CD4-positive, alpha-beta T cell treated with Interleukin-1 beta for 1 hour (primary cell): ENCODE results near the gene ABLIM2.

Experiments
- DNase-seq, 2 donors: peaks; one replicate each; pipeline ENCODE4 v3.0.0-alpha.2; 2020 to 2022

The ABLIM2 gene

GRCh38 chr4:8019396-8020365, 138.9 kb downstream of the ABLIM2 start:
- no peak for DNase-seq

GRCh38 chr4:8016527-8016926, 142.1 kb downstream of the ABLIM2 start:
- no peak for DNase-seq

- DNase-seq = no peak
Observed at GRCh38 chr4:8015512-8015911, 143.1 kb downstream of the ABLIM2 start.

- no peak for DNase-seq
Observed at GRCh38 chr4:8013976-8014726, 144.5 kb downstream of the ABLIM2 start.

- no peak for DNase-seq
Observed at GRCh38 chr4:8012517-8012916, 146.1 kb downstream of the ABLIM2 start.

GRCh38 chr4:8010618-8011017, 148.0 kb downstream of the ABLIM2 start:
- no peak for DNase-seq

GRCh38 chr4:8009710-8010511, 148.7 kb downstream of the ABLIM2 start:
- no peak for DNase-seq

GRCh38 chr4:8009097-8009496, 149.5 kb downstream of the ABLIM2 start:
- no peak for DNase-seq

- DNase-seq = no peak
Observed at GRCh38 chr4:8008391-8008790, 150.2 kb downstream of the ABLIM2 start.

GRCh38 chr4:8007581-8007980, 151.0 kb downstream of the ABLIM2 start:
- no peak for DNase-seq

GRCh38 chr4:8006471-8006870, 152.1 kb downstream of the ABLIM2 start:
- no peak for DNase-seq

- no peak for DNase-seq
Observed at GRCh38 chr4:8005814-8006215, 152.8 kb downstream of the ABLIM2 start.

GRCh38 chr4:8005033-8005808, 153.4 kb downstream of the ABLIM2 start:
- DNase-seq = no peak

- DNase-seq = no peak
Observed at GRCh38 chr4:8004066-8004465, 154.5 kb downstream of the ABLIM2 start.

GRCh38 chr4:8002525-8003309, 155.9 kb downstream of the ABLIM2 start:
- DNase-seq = no peak

- no peak for DNase-seq
Observed at GRCh38 chr4:8001564-8002355, 156.9 kb downstream of the ABLIM2 start.

- no peak for DNase-seq
Observed at GRCh38 chr4:8000721-8001491, 157.7 kb downstream of the ABLIM2 start.

- DNase-seq = no peak
Observed at GRCh38 chr4:8000247-8000646, 158.4 kb downstream of the ABLIM2 start.

GRCh38 chr4:7999695-8000094, 158.9 kb downstream of the ABLIM2 start:
- no peak for DNase-seq

- no peak for DNase-seq
Observed at GRCh38 chr4:7999279-7999678, 159.3 kb downstream of the ABLIM2 start.
